Measurements from ENCODE around the gene SOX14.

Gene SOX14

GRCh38 chr3:137768361-137769321 lies 4.5 kb downstream of the SOX14 start:
- no peak for DNase-seq

- no peak for DNase-seq
Measured at GRCh38 chr3:137769322-137770065, 5.4 kb downstream of the SOX14 start.

- DNase-seq: no peak
Measured at GRCh38 chr3:137770066-137770834, 6.1 kb downstream of the SOX14 start.

DNA sequence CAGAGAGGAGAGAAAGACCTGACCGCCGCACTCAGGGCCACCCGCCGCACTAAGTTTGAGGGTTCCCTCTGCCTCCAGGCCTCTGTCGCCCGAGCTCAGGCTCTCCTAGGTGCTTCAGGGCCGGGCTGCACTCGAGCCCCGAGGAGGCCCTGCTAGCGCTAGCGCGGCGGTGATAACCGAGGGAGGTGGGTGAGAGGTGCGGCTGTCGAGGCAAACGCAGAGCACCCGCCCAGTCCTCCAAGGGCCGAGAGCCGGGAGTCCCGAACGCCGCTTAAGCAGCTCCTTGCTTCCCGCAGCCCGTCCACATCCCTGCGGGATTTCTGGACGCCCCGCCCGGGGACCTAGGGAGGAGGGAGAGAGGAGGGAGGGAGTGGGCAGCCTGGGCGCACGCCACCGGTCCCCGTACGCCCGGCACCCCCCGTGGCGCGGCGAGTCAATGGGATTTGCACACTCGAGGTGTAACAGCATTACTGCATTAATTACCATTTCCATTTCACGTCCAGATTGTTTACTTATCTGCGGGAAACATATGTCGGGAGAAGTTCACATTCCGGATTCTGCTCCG lies 6.8 kb downstream of the SOX14 start:
- no peak for DNase-seq

DNA sequence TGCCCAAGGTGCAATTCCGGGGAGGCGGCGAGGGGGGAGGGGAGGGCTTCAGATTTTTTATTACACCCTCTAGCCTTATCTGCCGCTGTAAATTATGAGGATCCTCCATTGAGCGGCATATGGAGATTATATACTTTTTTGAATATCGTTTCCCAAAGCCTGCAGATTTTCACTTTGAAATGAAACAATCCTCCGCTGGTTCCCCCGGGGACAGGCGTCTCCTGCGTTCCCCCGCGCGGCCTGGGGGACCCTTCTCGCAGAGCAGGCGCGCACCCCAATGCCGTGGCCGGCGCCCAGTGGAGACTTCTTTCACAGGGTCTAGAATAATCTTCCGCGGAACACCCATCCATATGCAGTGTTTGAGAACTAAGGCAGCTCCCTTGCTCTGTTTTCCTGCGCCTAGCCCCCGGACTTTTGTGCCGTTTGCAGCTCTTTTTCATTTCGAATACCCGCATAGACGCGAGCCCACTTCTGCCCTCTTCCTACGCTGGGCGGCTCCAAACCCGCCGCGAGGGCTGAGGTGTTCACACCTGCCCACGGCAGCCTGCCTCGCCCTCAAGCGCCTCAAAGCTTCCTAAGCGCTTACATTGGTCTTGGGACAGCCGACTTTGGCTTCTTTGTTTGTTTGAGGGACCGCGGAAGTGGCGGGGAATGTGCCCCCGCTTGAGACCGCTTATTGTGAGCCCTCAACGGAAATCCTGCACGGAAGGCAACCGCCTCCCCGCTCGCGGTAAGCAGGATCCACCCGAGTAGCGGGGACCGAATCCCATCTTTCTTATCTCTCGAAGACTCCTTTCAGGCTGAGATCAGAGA lies 7.5 kb downstream of the SOX14 start:
- no peak for DNase-seq

GRCh38 chr3:137772214-137772955 lies 8.3 kb downstream of the SOX14 start:
- DNase-seq: no peak

DNA sequence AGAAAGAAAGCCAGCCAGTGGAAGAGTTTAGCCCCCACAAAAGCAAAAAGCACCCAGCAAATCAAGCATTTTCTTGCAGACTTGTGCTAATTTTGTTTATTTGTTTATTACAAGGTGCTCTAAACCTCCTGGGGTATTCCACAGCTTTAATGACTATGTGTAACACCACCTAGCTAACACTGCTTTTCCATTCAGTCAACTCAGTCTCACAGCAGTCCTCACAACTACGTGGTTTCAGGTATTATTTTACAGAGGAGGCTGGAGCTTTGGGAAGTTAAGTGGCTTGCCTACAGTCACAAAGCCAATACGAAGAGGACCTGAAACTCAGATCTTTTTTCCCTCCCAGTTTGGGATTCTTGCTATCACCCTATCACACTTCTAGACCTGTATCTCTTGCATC lies 14.8 kb downstream of the SOX14 start:
- no peak for DNase-seq

- DNase-seq: no peak
Measured at GRCh38 chr3:137787529-137787928, 23.4 kb downstream of the SOX14 start.

GRCh38 chr3:137789236-137789635 lies 25.1 kb downstream of the SOX14 start:
- DNase-seq: no peak

GRCh38 chr3:137792626-137793271 lies 28.6 kb downstream of the SOX14 start:
- no peak for DNase-seq

DNA sequence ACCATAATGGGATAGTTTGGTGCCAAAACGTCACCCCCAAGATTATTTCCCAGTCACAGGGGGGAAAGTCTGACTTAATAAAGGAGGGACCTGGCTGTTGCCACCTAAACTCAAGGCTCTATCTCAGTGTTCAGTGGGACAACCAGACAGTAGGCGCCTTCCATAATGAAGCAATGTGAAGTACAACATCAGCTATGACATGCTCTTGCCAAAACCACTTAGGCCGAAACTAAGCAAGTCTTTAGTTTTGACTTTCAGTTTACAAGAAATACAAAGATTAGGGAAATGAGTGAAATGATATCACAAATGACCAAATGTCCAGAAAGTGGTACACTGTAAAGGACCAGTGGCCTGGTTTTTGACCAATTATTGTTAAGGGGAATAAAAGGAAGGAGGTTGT lies 32.9 kb downstream of the SOX14 start:
- no peak for DNase-seq

GRCh38 chr3:137803215-137803614 lies 39.1 kb downstream of the SOX14 start:
- DNase-seq: no peak

- DNase-seq: no peak
Measured at GRCh38 chr3:137807998-137808397, 43.9 kb downstream of the SOX14 start.

DNA sequence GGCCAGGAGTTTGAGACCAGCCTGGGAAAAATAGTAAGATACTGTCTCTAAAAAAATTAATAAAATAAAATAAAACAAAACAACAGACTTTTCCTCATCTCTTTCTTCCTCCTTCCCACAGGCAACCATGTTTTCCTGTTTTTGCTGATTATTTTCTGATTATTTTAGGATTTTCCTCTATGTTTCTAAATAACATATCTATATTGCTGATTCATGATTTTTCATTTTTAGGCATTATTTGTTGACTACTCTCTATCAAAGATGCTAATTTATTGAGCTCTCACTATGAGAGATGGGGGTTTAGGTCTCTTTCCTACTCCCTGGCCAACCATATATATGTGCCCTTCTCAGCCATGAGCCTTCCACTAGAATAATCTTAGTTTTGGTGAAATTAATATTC lies 45.4 kb downstream of the SOX14 start:
- no peak for DNase-seq

DNA sequence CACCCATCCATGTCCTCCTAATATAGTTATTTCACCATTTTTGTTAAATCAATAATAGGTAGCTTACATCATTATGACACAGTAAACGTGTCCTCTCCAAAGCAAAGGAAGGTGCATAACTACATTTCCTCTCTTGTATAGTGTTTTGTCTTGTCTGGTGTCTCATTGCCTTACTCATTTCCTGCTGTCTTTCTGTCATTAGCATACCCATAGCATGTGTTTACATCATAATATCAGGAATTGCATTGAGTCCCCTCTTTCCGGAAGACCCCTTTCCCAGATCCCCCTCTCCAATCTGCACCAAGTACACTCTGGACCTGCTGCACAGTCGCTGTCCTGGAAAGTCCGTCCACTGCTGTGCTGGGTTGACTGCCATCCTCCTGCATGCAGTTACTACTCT lies 47.9 kb downstream of the SOX14 start:
- DNase-seq: no peak

- no peak for DNase-seq
Measured at GRCh38 chr3:137815251-137815650, 51.1 kb downstream of the SOX14 start.
